ENCODE measurements around the gene GRIA4. TPM values are rescaled to one million over a fixed set of nuclear protein-coding genes. Genes with fewer than 3 reads are reported as not detected.

Gene GRIA4
- total RNA-seq, 4 donors from 2014 or later, result 0.08 to 1.0 (median 0.76) TPM

DNA sequence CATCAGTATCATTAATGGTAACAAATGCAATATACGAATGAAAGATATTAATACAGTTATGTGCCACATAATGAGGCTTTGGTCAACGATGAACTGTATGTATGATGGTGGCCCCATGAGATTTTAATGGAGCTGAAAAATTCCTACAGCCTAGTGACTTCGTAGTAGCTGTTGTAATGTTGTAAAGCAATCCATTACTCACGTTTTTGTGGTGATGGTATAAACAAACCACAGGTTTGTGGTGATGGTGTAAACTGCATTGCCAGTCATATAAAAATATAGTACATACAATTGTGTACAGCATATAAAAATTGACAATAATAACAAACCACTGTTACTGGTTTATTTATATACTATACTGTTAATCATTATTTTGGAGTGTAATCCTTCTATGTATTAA lies 27.4 kb upstream of the GRIA4 start:
- intact Hi-C loops (cut with DNase I; ENCODE audit: low total_unique reads), result no loop called here
- no peak for DNase-seq (ENCODE audit: low spot score in 2 of 2)
- WGBS, 2 donors, result 75 to 78% methylated on average over 4 of the region's 4 CpGs
- no peak overlapping the region for H3K4me3 ChIP-seq (ENCODE audit: low read depth, poor library complexity, severe bottlenecking)
- TF ChIP-seq, protein P1, sequence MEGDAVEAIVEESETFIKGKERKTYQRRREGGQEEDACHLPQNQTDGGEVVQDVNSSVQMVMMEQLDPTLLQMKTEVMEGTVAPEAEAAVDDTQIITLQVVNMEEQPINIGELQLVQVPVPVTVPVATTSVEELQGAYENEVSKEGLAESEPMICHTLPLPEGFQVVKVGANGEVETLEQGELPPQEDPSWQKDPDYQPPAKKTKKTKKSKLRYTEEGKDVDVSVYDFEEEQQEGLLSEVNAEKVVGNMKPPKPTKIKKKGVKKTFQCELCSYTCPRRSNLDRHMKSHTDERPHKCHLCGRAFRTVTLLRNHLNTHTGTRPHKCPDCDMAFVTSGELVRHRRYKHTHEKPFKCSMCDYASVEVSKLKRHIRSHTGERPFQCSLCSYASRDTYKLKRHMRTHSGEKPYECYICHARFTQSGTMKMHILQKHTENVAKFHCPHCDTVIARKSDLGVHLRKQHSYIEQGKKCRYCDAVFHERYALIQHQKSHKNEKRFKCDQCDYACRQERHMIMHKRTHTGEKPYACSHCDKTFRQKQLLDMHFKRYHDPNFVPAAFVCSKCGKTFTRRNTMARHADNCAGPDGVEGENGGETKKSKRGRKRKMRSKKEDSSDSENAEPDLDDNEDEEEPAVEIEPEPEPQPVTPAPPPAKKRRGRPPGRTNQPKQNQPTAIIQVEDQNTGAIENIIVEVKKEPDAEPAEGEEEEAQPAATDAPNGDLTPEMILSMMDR (IDR thresholded peaks at IDR 0.05), result no peak
- TF ChIP-seq POLR2A (IDR thresholded peaks at IDR 0.05), result no peak

- 65 to 66% methylated on average over 2 of the region's 2 CpGs for WGBS, 2 donors
- no peak for DNase-seq (ENCODE audit: low spot score in 2 of 2)
- no peak overlapping the region for H3K4me3 ChIP-seq (ENCODE audit: low read depth, poor library complexity, severe bottlenecking)
- intact Hi-C loops (cut with DNase I; ENCODE audit: low total_unique reads), result no loop called here
- TF ChIP-seq, protein P1 (IDR thresholded peaks at IDR 0.05), result no peak
These were observed 21.9 kb upstream of the GRIA4 start for GRCh38 chr11:105588001-105588400.

- intact Hi-C loops (cut with DNase I; ENCODE audit: low total_unique reads), result no loop called here
- no peak overlapping the region for H3K4me3 ChIP-seq (ENCODE audit: low read depth, poor library complexity, severe bottlenecking)
- 87 to 90% methylated on average over 4 of the region's 4 CpGs for WGBS, 2 donors
- TF ChIP-seq POLR2A (IDR thresholded peaks at IDR 0.05), result no peak
- TF ChIP-seq, protein P1 (IDR thresholded peaks at IDR 0.05), result no peak
- no peak for DNase-seq (ENCODE audit: low spot score in 2 of 2)
These were observed 20.5 kb upstream of the GRIA4 start for GRCh38 chr11:105589346-105589745.

DNA sequence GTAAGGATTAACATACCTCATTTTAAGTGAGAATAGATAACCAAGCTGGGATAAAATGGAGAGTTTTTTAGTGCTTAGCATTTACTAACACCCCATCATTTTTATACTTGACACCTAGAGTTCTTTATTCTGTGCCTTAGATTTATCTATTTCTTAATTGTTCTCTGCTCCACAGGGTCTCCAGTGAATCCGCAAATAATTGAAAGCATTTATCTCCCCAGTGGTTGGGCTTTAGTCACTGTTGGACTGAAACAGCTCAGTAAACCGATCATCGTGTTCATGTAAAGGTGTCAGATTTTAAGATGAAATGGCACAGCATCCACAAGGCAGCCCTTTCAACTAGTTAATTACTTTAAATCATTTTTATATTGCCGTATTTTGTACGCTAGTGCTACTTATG lies 17.8 kb upstream of the GRIA4 start:
- DNase-seq (ENCODE audit: low spot score in 2 of 2), result no peak
- no peak overlapping the region for H3K4me3 ChIP-seq (ENCODE audit: low read depth, poor library complexity, severe bottlenecking)
- TF ChIP-seq POLR2A (IDR thresholded peaks at IDR 0.05), result no peak
- TF ChIP-seq, protein P1 (IDR thresholded peaks at IDR 0.05), result no peak
- intact Hi-C loops (cut with DNase I; ENCODE audit: low total_unique reads), result no loop called here
- WGBS, 2 donors, result 69 to 76% methylated on average over 5 of the region's 5 CpGs

- TF ChIP-seq POLR2A (IDR thresholded peaks at IDR 0.05), result no peak
- TF ChIP-seq, protein P1 (IDR thresholded peaks at IDR 0.05), result no peak
- DNase-seq (ENCODE audit: low spot score in 2 of 2), result no peak
- intact Hi-C loops (cut with DNase I; ENCODE audit: low total_unique reads), result no loop called here
- H3K4me3 ChIP-seq (ENCODE audit: low read depth, poor library complexity, severe bottlenecking), result no peak overlapping the region
- WGBS, 2 donors, result 75 to 81% methylated on average over 1 of the region's 1 CpG
These were observed 11.5 kb upstream of the GRIA4 start for GRCh38 chr11:105598371-105598770.

DNA sequence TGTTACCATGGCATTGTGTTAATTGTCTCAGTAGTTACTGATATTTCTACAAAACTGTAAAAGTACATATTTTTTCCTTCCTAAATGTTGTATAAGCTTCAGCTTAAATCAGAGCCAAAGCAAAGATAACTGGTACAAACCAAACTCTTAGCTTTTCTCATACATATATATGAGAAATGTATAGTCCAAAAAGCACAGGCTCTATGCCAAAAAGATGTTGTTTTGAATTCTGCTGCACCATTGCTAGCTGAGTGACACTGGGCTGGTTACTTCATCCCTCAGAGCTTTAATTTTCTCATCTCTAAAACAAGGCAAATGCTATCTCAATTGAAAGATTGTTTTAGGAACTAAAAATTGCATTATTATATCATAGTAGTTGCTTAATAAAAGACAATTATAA lies 6.7 kb upstream of the GRIA4 start:
- H3K4me3 ChIP-seq (ENCODE audit: low read depth, poor library complexity, severe bottlenecking), result no peak overlapping the region
- intact Hi-C loops (cut with DNase I; ENCODE audit: low total_unique reads), result no loop called here
- no peak for TF ChIP-seq POLR2A (IDR thresholded peaks at IDR 0.05)
- TF ChIP-seq, protein P1 (IDR thresholded peaks at IDR 0.05), result no peak
- no peak for DNase-seq (ENCODE audit: low spot score in 2 of 2)

Measured in lower leg skin (tissue), 4 donors.